ENCODE results near the gene EEF1AKMT3. TPM values are rescaled to one million over a fixed set of nuclear protein-coding genes. Genes with fewer than 3 reads are reported as not detected.
A peak's percentile ranks its signal among the peaks of the same experiment; 100 is the strongest.

Gene EEF1AKMT3
- total and polyA plus RNA-seq, 9 of the 15 experiments (the other 6 are each of a cell fraction or from before 2014, with no cell fraction given): 4.1 to 17.2 (median 7.9) TPM

GRCh38 chr12:57752668-57753000 lies 19.8 kb upstream of the EEF1AKMT3 start:
- Histone ChIP-seq H3K4me2 (ENCODE audit: insufficient read depth, low read length) (peak overlapping the region; percentile 82), H3K4me1 (replicated peaks in 1 of 2; ENCODE audit: control insufficient read depth in 2 of 2, insufficient read depth in 2 of 2, low read length in 2 of 2) (peaks cover 35 to 40% of the 10 kb centered on the region in 2 experiments), H3K27ac (ENCODE audit: extremely low read depth, low read depth, low read length) (peak overlapping the region; percentile 66), H3K36me3 (ENCODE audit: control insufficient read depth, insufficient read depth, low read length) (peaks cover 40% of the 10 kb centered on the region), H3K27me3 (ENCODE audit: control insufficient read depth in 2 of 2, insufficient read depth in 2 of 2, low read length in 2 of 2) (no peaks in the 10 kb centered on the region), H3K9me3 (replicated peaks; ENCODE audit: control insufficient read depth, insufficient read depth, low read depth, low read length) (no peaks in the 10 kb centered on the region), H4K20me1 (replicated peaks; ENCODE audit: control insufficient read depth, insufficient read depth, low read length) (no peaks in the 10 kb centered on the region), H3K4me3 (peak overlapping the region; percentile 19), H3K9me1 (ENCODE audit: control insufficient read depth, insufficient read depth, low read length) (no peaks in the 10 kb centered on the region), H3K79me2 (ENCODE audit: control insufficient read depth, insufficient read depth, low read length) (peaks cover 47% of the 10 kb centered on the region), H3K9ac (ENCODE audit: insufficient read depth in 1 of 2, low read depth in 2 of 2, low read length in 2 of 2) (peak overlapping the region; percentile 40 to 41; a peak in 2 of 4 replicates), H2AFZ (ENCODE audit: low read depth, low read length) (peak overlapping the region; percentile 64)
- POLR2A ChIA-PET: interaction anchor here (0.8 to 1.2 kb wide), 6 partner anchors 12 to 233 kb away, joined by 3 to 5 read pairs (median 3); partner anchors contain the start of genes EEF1AKMT3 and METTL1
- no peak for ATAC-seq
- in situ Hi-C loops (cut with MboI): no loop called here
- no TSS peak for BruUV-seq (replicated peaks)
- CTCF ChIA-PET (ENCODE audit: low intra/inter-chr PET ratio): no interaction called here
- 2% methylated on average over 5 of the region's 5 CpGs for WGBS (ENCODE audit: insufficient coverage, low coverage, missing lambda C conversion rate)
- TF ChIP-seq KLF1 (tag; IDR thresholded peaks at IDR 0.05) (0 out of 2 replicates have a peak, but pooled peaks have one; percentile 10), ZFP91 (CRISPR knock-in tag; IDR thresholded peaks at IDR 0.05) (0 out of 2 replicates have a peak, but pooled peaks have one; percentile 19), CSDE1 (IDR thresholded peaks at IDR 0.05) (peak in 1 of 2 experiments; percentile 78; a peak in 2 of 4 replicates), ZBTB7A (IDR thresholded peaks at IDR 0.05; ENCODE audit: borderline replicate concordance, control insufficient read depth, low read depth, low read length) (0 out of 2 replicates have a peak, but pooled peaks have one; percentile 61), TARDBP (IDR thresholded peaks at IDR 0.05) (no peak), CUX1 (CRISPR knock-in tag; IDR thresholded peaks at IDR 0.05) (0 out of 2 replicates have a peak, but pooled peaks have one; percentile 44), PRDM10 (IDR thresholded peaks at IDR 0.05; ENCODE audit: partially characterized antibody) (peak; percentile 69), ELK1 (CRISPR knock-in tag; IDR thresholded peaks at IDR 0.05) (no peak), ZNF217 (CRISPR knock-in tag; IDR thresholded peaks at IDR 0.05) (no peak)
- FAIRE-seq: no peak
- no peak for DNase-seq (ENCODE audit: extremely low read depth in 1 of 4, low spot score in 3 of 4)
- intact Hi-C loops (cut with micrococcal nuclease): loop anchor here (2.0 kb wide), 1 partner anchor 20 kb away; the partner anchor contains the start of genes EEF1AKMT3 and METTL1

All from K562 (cell line).